ENCODE measurements around the gene C1QTNF8.

C1QTNF8 gene

DNA sequence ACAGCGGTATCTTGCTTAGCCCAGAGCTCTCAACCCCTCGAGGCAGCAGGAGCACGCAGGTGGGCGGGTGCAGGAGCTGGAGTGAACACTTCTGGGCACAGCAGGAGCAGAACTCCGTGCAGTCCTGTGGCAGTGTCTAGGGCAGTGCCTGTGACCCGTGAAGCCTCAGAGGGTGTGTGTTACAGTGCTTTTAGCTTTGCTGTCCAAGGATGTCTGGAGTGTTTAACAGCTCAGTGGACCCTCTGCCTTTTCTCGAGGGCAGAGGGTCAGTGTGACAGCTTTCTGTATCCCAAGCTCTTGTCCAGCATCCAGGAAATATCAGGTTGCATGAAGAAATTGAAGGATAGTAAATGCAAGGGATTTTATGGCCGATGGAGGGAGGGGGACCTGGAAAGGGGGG is 39.8 kb downstream of the C1QTNF8 start:
- DNase-seq: no peak

DNA sequence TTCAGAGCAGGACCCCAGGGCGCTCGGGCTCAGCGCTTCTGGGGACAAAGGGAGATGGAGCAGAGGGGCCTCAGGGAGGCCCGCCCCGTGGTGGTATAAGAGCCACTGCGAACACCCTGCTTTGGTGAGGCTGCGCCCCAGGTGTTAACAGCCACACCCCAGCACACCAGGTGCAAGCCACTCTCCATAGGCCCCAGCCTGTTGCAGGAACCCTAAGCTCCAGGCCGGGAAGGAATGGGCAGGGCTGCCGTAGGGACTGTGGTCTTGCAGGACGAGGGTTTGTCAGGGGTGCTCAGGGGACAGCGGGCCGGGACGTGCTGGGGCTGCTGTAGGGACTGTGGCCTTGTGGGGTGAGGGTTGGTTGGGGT is 40.5 kb downstream of the C1QTNF8 start:
- no peak for DNase-seq

DNA sequence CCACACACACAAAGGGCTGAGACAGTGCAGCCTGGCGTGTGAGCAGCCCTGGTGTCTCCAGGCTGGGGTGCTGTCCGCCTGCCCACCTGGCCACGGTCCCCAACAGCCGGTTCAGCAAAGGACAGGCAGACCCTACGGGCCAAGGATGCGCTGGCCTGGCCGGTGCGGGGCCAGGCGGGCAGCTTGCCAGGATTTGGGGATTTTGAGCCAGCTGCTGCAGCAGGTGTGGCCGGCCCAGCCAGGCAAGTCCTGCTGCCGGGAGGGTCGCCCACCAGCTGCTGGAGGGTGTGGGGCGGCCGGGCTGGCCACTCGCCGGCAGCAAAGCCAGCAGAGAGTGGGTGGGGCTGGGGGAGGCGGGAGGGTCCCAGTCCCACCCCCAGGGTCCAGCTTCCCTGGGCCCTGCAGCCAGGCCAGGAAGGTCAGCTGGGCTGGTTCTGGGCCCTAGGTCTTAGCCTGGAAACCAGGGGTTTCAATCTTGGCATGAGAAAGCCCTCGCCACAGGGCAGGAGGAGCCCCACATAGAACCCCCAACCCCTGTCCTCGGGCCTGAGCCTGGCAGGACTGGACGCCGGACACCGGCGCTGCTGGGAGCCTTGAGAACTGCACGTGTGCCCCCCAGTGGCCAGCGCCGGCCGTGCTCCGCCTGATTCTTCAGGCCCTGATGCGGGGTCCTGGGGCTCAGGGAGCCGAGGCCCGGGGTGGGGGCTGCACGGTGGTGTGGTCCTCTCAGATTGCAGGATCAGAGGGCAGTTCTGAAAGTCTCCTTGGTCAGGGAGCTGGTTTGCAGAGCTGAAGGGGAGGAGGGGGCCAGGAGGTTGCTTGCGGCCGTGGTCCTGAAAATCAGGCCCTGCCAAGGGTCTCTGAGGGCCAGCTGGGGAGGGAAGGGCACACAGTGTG is 41.1 kb downstream of the C1QTNF8 start:
- peak; percentile 53 to 57 for DNase-seq

DNA sequence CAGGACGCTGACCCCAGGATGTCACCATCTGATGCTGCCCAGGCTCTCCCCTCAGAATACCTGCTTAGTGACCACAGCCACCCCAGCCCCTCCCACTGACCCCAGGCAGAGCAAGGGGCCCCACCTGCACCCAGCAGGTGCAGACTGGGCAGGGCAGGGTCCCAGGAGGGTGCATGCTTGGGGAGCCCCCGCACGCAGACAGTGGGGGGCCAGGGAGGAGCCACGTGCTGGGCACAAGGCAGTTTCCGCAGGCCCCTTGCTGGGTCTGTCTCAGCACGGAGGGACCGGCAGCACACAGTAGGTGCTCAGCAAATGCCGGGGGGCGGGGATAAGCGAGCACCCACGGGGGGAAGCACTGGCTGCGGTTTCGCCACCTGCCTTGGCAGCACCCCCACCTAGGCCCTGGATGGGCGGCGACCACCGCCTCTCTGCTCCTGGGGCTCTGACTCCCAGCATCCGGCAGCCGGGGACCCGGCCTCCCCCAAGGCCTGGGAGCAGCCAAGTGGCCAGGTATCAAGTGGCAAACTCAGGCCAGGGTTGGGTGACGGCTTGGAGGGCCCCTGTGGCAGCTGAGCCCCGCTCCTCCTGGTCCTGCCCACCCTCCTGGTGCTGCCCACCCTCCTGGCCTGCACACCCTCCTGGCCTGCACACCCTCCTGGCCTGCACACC is 42.2 kb downstream of the C1QTNF8 start:
- no peak for DNase-seq

DNA sequence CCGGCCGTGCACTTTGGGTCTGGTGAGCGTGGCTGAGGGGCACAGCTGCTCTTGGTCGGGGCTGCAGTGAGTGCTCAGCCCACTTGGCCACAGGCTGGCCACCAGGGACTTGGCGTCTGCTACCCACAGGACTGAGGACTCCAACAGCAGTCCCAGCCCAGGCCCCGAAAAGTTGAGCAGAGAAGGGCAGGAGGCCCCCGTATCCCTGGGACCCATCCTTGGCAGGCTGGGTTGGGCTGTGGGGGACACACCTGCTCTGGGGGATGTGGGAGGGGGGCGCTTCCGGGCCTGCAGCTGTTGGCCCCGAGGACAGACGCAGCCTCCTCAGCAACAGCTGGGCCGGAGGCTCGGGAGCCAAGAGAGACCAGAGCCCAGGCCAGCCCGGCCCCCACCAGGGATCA is 42.9 kb downstream of the C1QTNF8 start:
- DNase-seq: no peak

DNA sequence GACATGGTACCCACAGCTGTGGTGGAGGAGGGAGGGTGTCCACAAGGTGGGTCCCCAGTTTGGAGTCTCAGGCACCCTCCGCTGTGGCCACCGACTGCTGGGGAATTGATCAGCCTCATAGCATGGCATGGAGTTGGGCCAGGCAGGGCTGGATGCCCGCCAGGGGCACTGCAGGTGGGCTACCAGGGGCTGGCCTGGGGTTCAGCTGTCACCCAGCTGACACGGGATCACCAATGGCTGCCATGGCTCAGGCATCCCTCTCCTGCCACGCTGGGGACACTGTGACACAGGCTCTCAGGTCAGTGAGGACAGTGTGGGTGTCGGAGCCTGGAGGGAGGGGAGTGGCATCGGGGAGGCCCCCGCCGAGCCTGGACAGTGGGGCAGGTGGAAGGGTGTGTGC is 43.3 kb downstream of the C1QTNF8 start:
- DNase-seq: no peak

DNA sequence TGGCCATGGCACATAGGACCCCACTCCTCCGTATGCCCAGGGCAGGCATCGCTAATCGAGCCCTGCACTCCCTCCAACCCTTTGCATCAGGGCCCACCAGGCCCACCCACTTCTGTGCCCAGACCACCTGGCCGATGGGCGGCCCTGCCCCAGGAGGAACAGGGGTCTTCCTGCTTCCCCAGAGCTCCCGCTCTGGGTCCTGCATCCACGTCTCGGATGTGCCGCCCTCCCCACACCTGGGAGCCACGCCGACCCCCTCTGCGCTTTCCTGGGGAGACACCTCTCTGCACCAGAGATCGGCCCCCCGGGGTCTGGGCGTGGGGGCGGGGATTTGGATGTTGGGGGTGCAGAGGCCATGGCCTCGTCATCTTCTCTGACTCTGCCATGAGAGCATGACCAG is 44.6 kb downstream of the C1QTNF8 start:
- DNase-seq: no peak

DNA sequence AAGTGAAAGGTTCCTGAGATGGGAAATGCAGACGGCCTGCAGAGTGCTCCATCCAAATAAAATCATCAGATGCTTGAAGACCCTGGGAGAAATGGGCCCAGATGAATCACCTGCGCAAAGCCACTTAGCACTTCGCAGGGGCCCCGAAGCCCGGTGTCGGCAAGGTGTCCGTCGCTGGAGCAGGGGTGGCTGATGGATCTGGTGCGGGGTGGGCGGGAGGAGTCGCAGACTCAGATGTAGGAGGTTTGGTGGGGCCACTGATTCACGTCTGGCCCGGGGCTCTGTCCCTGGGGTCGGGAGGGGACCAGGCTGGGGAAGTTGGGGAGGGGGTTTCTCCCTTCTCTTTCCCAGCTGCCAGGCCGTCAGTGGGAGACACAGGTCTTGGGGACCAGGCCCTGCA is 45.1 kb downstream of the C1QTNF8 start:
- no peak for DNase-seq

DNA sequence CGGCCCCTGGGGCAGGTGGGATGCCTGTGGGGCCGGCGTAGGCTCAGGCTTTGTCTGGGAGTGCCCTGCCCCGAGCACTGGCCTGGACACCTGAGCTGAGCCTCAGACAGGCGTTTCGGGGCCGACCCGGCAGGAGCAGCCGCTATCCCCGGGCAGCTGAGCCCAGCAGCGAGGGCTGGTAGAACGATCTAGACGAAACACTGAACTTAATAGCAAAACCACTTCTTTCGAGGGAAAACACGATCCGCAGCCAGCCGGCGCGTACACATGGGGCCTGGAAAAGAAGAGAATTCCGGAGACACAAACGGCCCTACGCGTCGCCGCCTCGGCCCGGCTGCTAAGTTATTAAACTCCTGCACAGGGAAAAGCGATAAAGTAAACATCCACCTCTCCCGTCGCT is 45.5 kb downstream of the C1QTNF8 start:
- no peak for DNase-seq

DNA sequence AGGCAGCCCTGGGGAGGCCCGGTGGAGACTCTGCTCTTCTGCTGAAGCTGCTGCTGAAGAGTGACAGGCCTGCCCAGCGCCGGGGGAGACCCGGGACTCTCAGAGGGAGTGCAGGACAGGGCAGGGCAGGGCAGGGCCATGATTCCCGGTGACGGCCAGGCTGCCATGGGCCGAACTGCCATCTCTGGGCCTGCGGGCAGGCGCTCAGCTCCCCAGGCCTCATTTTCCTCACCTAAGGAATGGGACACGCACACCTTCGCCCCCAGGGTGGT is 46.1 kb downstream of the C1QTNF8 start:
- DNase-seq: no peak

DNA sequence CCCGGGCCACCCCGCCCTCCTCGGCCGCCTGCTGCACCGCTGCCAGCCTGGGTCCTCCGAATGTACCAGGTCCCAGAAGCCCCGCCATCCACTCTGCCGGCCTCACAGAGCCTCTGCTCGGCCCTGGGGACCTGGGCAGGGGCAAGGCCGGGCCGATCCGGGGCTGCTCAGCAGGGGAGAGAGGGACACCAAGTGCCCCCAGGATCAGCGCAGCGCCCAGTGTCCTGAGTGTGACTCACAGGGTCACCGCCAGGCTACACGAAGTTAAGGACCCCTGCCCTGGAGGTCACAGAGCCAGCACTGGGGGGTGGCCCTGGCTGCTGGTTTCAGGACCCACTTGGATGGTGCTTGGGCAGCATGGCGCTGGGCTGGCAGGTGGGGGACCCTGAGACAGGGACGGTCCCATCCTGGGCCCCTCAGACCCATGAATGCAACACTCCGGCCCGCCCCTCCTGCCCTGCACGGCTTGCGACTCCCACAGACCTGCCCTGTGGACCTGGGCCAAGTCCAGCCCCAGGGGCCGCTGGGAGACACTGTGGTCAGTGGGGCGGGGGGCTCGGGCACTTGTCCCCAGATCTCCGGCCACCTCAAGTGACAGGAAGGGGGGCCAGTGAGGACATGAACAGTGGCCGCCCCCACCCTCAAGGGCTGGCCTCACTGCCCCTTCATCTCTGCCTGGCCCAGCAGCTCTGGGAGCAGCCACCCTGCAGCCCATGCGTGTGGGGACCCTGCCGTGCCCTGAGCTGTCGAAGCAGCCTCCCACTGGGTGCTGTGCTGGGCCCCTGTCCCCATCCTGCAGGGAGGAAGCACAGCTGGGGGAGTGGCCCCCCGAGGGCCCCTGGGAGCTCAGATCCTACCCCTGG is 46.7 kb downstream of the C1QTNF8 start:
- DNase-seq: no peak

DNA sequence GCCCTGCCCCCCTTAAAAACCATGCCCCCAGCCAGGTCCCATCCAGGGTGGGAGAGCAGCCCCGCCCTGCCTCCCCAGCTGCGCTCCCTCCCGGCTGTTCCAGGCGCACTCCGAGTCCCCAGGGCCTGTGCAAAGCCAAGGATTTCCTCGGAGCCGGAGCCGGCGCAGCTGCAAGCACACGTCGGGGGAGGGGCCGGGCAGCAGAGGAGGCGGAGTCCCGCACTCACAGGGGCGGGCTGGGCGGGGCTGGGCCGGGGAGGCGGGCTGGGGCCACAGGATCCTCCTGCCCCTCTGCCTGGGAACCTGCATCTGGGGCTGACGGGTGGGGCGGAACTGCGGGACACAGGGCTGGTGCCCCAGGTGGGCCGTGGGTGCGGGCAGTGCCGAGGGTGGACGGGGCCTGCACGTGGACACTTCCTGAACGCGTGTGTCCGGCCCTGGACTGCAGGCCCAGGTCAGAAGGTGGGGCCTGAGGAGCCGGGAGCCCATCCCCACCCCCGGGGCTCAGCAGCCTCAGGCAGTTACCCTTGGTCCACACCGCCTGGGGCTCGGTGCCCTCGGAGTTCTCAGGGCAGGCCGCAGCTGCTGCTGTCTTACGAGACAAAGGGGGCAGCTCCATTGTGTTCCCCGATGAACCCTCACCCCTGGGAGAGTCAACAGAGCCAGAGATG is 47.5 kb downstream of the C1QTNF8 start:
- peak; percentile 42 to 43 for DNase-seq

DNA sequence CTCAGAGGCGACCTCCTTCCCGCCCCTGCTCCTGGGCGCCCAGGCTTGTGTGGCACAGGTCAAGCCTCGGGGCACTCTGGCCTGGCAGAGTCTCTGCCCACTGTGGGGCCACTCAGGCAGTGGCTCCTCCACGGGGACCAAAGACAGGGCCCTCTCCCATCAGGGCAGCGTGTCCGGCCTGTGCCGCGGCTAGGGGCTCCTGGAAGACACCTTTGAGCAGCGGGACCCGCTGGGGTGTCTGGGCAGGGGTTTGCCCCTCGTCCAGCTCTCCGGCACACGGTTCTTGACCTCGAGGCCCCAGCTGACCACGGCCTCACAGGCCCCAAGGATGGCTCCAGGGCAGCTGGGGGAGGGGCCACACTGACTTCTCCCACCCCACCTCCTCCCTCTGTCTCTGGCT is 48.2 kb downstream of the C1QTNF8 start:
- no peak for DNase-seq

DNA sequence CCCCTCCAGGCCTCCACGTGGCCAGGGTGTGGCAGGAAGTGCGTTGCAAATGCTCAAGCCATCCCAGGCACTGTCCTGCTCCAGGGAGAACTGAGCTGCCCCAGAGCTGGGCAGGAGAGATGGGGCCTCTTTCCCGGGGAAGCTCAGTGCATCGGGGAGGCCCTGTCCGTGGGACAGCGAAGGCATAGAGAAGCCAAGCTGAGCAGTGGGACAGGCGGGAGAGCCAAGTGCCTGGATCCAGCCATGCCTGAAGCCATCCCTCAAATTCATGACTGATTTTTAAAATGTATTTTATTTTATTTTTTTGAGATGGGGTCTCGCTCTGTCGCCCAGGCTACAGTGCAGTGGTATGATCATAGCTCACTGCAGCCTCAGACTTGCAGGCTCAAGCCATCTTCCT is 48.9 kb downstream of the C1QTNF8 start:
- no peak for DNase-seq

DNA sequence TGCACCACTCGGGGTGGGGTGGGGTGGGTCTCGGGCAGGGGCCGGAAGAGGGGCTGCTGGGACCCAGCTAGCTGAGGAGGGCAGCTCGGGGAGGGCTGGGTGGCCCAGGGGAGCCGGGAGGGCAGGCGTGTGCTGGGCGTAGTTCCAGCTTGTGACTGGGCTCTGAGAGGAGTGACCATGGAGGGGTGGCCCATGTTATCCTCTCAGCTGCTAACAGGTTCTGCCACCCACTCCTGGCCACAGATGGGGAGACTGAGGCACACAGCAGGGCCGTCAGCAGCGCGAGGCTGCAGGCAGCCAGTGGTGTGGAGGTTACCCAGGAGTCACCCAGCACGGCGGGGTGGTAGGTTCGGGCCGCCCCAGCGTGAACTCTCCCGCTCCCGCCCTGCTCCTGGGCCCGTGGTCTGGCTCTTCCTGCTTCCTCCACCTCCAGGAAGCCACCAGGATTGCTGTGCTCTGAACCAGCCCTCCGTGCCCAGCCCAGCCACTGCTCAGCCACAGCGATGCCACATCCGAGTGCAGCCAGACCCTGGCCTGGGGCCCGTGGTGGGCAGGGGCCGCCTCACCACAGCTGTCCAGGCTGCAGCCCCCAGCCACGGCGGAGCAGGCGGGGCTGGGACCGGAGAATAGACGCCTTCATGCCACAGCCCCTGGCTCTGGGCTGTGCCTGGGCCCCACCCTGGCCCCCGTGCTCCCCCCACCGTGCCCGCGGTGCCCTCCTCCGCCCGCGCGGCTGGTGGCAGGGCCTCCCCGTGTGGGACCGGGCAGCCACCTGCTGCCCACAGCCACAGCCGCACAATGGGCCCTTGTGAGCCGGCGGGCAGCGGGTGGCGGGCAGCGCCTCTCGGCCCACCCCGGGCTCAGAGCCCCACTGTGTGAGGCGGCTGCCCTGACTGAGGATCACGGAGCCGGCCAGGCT is 49.8 kb downstream of the C1QTNF8 start:
- no peak for DNase-seq

DNA sequence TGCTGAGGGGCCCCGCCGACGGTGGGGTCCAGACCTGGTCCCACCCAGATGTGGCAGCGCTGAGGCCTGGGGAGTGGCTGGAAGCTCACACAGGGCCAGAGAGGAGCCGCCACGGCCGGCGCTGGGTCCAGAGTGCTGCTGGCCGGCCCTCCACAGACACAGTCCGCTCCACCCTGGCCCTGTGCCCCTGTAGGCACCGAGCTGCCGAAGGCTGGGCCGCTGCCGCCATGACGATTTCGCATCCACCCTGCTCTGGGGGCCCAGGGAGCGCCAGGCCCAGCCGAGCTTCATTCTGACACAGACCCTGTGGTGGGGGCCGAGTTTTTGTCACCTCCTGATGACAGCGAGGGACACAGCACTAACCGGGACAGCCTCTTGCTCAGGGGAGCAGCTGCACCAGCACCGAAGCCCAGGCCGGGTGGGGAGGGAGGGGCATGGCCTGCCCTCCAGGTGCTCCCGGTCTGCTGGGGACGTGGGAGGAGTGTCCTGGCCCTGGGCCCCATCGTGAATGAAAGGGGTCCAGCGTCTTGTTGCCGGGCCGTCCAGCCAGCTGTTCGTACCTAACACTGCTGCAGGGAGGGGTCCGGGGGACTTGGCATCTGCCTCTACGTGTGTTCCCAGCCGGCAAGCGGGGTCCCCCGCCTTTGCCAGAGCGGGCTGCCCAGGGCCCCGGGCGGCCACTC is 50.6 kb downstream of the C1QTNF8 start:
- no peak for DNase-seq

DNA sequence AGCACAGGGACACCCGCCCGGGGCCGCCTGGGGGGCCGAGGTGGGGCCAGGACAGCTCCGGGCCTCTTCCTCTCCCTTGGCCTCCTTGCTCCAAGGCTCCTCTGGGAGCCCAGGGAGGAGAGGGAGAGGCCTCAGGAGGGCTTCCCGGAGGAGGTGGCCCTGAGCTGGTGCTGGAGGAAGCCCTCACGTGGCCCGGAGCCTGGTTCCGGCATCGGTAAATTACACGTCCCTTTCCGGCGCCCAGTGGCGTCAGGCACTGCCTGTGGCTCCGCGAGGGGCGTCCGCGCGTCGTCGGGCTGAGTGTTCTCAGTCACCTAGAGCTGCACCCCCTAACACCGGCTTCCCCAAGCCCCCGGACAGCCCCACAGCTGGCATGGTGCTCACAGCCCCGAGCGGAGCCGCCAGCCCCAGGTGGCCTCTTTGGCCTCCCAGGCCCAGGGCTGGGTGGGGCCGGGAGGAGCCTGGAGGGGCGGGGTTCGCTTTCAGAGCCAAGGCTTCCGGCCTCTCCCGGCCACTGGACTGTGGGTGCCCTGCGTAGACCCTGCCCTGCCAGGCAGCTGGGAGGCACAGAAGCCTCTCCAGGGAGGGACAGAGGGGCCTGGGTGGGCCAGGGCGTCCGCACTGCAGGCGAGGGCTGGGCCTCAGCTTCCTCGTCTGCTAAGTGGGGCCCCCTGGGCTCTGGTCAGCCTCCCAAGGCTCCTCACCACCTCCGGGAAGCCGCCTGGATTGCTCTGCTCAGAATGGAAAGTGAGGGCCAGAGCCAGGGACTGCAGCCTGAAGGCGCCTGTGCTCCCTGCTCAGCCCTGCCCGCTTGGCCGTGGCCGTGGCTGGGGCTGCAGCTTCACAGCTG is 51.4 kb downstream of the C1QTNF8 start:
- no peak for DNase-seq

DNA sequence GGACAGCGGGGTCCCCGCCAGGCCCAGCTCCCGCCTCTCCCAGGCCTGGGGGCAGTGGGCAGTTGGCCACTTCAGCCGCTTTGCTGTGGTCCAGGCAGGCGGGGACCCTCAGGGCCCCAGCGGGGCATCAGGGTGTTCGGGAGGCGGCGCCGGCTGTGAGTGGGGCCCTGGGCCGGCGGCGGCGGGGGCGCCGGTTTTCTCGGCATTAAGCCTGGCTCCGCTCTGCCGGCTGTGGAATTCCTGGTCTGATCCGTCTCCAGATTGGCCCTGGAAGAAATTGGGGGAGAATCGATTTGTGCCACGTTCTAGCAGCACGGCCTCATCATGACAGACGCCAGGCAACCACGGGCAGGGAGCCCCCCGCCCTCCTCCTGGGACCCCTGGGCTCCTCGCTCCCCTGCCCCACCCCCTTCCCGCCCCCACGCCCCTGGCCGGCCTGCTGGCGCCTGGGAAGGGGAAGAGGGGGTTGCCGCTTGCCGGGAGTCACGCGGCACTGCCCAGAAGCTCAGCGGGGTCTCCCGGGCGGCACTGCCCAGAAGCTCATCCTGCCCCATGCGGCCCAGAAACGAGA is 52.1 kb downstream of the C1QTNF8 start:
- no peak for DNase-seq

DNA sequence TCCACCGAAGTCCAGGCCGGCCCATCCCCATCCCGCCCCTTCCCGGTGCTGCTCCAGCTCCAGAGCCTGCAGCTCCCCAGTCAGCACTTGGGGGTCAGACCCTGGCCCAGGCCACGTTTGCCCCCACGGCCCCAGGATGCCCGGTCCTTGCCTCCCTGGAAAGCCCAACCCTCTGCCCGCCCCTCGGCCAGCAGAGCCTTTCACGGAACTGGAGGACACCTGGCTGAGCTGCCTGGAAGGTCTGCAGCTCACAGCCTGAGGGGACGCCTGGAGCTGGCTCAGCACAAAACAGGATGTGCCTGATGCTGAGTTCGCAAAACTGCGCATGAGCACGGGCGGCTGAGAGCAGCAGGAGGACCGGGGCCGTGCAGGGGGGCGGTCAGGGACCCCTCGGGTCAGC is 53.2 kb downstream of the C1QTNF8 start:
- DNase-seq: no peak

DNA sequence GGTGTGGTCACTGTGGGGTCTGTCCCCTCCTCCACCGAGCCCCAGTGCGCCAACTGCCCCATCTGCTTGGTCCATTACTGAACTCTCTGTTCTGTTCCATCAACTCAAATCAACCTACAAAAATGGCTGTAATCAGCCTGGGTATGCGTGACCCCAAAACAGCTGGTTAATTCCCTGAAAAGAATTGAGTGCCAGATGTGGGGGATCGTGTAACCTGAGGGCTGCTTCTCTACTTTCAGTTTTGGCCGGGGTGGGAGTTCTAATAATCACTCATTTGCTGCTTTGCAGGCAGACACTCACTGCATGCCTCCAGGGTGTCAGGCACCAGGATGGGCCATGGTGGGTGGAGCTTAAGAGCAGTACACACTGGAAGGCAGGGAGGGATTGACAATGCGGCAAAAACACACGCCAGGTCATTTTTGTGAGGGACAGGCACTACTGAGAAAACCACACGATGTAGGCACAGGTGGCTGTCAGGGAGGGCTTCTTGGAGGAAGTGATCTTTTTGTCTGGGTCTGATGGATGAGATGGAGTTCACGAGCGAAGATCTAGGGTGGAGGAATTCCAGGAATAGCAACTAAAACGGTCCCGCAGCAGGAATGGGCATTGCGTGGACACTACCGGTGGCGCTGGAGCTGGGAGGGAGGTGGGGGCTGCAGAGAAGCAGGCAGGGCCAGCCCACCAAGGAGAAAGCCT is 53.8 kb downstream of the C1QTNF8 start:
- no peak for DNase-seq

All from activated CD4-positive, alpha-beta T cell treated with anti-CD3 and anti-CD28 coated beads, Interleukin-2, amount 50 U/mL, for 48 hours (primary cell).